BLaER1 treated with 17β-estradiol and CSF1 and Interleukin-3, amounts not matched to agents 10 nM and 100 nM (cell line): ENCODE results near the gene VPS26B.

ENCODE experiments used
- H3K27ac ChIP-seq, 11 experiments: shearing (Covaris generic); formaldehyde crosslinking; 2 replicates each; pipeline ENCODE4 v1.8.1; 2022
- H3K27me3 ChIP-seq, 11 experiments: shearing (Covaris generic); formaldehyde crosslinking; 2 replicates each; pipeline ENCODE4 v1.8.1; 2022
- H3K36me3 ChIP-seq, 11 experiments: shearing (Covaris generic); formaldehyde crosslinking; 2 replicates each; pipeline ENCODE4 v1.8.1; 2022
- H3K4me1 ChIP-seq, 10 experiments: shearing (Covaris generic); formaldehyde crosslinking; 2 replicates each; pipeline ENCODE4 v1.8.1; 2022
- H3K4me2 ChIP-seq, 11 experiments: shearing (Covaris generic); formaldehyde crosslinking; 2 replicates each; pipeline ENCODE4 v1.8.1; 2022
- H3K4me3 ChIP-seq, 10 experiments: shearing (Covaris generic); formaldehyde crosslinking; 2 replicates each; pipeline ENCODE4 v1.8.1; 2022
- H3K9ac ChIP-seq, 11 experiments: shearing (Covaris generic); formaldehyde crosslinking; 2 replicates each; pipeline ENCODE4 v1.8.1; 2022
- H3K9me3 ChIP-seq, 11 experiments: shearing (Covaris generic); formaldehyde crosslinking; replicated peaks in 1 of 11; 2 replicates each; pipeline ENCODE4 v1.8.1; 2022
- H4K20me1 ChIP-seq, 11 experiments: shearing (Covaris generic); formaldehyde crosslinking; 2 replicates each; pipeline ENCODE4 v1.8.1; 2022
- Cebpa-rat ChIP-seq, 11 experiments: shearing (Covaris generic); IDR thresholded peaks; 2 replicates each; pipeline ENCODE4 v1.8.1; 2022

Gene VPS26B

DNA sequence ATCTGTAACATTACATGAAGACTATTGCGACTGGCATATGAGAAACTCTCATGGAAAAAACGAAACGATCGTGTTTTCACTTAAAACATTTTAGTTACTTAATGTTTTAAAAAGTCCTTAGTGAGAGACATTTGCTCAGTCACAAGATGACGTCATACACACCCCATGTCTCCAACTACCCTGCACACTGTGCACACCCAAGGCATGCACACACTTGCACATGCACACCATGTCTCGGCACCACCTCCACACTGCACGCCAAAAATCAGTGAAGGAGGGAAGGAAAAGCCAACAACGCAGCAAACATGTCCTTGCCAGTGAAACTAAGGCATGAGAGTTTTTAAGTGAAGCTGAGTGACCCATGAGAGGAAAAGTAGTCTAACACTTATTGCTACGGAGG, 18.7 kb upstream of the VPS26B start:
- H3K4me1 ChIP-seq, result no peaks in the 10 kb centered on the region
- no peak overlapping the region for H3K27ac ChIP-seq
- no peaks in the 10 kb centered on the region for H3K27me3 ChIP-seq
- H4K20me1 ChIP-seq, result peaks cover 0 to 30% (median 4%) of the 10 kb centered on the region in 11 experiments; a peak in 9 of 22 replicates
- TF ChIP-seq Cebpa-rat (IDR thresholded peaks at IDR 0.05), result no peak
- no peaks in the 10 kb centered on the region for H3K9me3 ChIP-seq
- no peak overlapping the region for H3K4me3 ChIP-seq
- no peak overlapping the region for H3K9ac ChIP-seq
- H3K36me3 ChIP-seq, result peaks cover 91 to 98% (median 96%) of the 10 kb centered on the region in 11 experiments
- H3K4me2 ChIP-seq, result no peak overlapping the region

- TF ChIP-seq Cebpa-rat (IDR thresholded peaks at IDR 0.05), result no peak
- no peaks in the 10 kb centered on the region for H3K9me3 ChIP-seq
- no peaks in the 10 kb centered on the region for H3K27me3 ChIP-seq
- H3K36me3 ChIP-seq, result peaks cover 88 to 98% (median 96%) of the 10 kb centered on the region in 11 experiments
- H3K4me2 ChIP-seq, result no peak overlapping the region
- H3K27ac ChIP-seq, result no peak overlapping the region
- H3K4me1 ChIP-seq, result peaks cover 0 to under 1% (median 0%) of the 10 kb centered on the region in 10 experiments; a peak in 4 of 20 replicates
- peaks cover 0 to 35% (median 9%) of the 10 kb centered on the region in 11 experiments; a peak in 9 of 22 replicates for H4K20me1 ChIP-seq
- no peak overlapping the region for H3K4me3 ChIP-seq
- H3K9ac ChIP-seq, result no peak overlapping the region
These were observed 18.3 kb upstream of the VPS26B start for GRCh38 chr11:134206185-134206584.

GRCh38 chr11:134207538-134208239, 16.8 kb upstream of the VPS26B start:
- no peak for TF ChIP-seq Cebpa-rat (IDR thresholded peaks at IDR 0.05)
- Histone ChIP-seq H3K4me2 (no peak overlapping the region), H3K9me3 (no peaks in the 10 kb centered on the region), H3K27ac (no peak overlapping the region), H3K4me3 (no peak overlapping the region), H4K20me1 (peaks cover 0 to 44% (median 16%) of the 10 kb centered on the region in 11 experiments; a peak in 10 of 22 replicates), H3K36me3 (peaks cover 77 to 97% (median 90%) of the 10 kb centered on the region in 11 experiments), H3K27me3 (no peaks in the 10 kb centered on the region), H3K9ac (no peak overlapping the region), H3K4me1 (peaks cover 0 to 9% (median 6%) of the 10 kb centered on the region in 10 experiments; a peak in 13 of 20 replicates)

DNA sequence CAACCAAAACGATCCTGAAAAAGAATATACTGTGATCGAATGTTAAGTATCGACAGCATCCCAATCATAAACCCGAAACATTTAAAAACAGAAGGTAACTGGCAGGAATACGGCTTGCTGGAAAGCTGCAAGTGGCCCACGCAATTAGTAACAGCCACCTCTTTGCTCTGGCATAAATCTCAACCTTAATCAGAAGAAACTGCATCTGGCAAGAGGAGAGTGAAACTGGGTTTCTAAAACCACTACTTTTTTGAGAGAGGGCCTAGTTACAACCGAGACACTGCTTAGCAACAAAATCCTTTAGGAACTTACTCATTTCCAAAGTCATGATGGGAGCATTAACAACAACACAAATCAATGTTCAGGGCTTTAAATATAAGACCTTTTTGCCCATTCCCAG, 8.6 kb upstream of the VPS26B start:
- Histone ChIP-seq H4K20me1 (peaks cover 0 to 74% (median 56%) of the 10 kb centered on the region in 11 experiments; a peak in 16 of 22 replicates), H3K4me3 (no peak overlapping the region), H3K36me3 (peaks cover 54 to 100% (median 81%) of the 10 kb centered on the region in 11 experiments), H3K4me1 (peaks cover 0 to 9% (median 6%) of the 10 kb centered on the region in 10 experiments; a peak in 13 of 20 replicates), H3K27me3 (no peaks in the 10 kb centered on the region), H3K9ac (peak overlapping the region in 1 of 11 experiments; percentile 32; a peak in 1 of 22 replicates), H3K27ac (no peak overlapping the region), H3K4me2 (no peak overlapping the region), H3K9me3 (no peaks in the 10 kb centered on the region)
- no peak for TF ChIP-seq Cebpa-rat (IDR thresholded peaks at IDR 0.05)

GRCh38 chr11:134216816-134217215, 7.7 kb upstream of the VPS26B start:
- Histone ChIP-seq H3K27ac (no peak overlapping the region), H3K27me3 (no peaks in the 10 kb centered on the region), H4K20me1 (peaks cover 0 to 83% (median 54%) of the 10 kb centered on the region in 11 experiments; a peak in 16 of 22 replicates), H3K9me3 (no peaks in the 10 kb centered on the region), H3K9ac (no peak overlapping the region), H3K36me3 (peaks cover 53 to 94% (median 79%) of the 10 kb centered on the region in 11 experiments), H3K4me2 (no peak overlapping the region), H3K4me3 (no peak overlapping the region), H3K4me1 (peaks cover 2 to 12% (median 6%) of the 10 kb centered on the region in 10 experiments; a peak in 18 of 20 replicates)
- TF ChIP-seq Cebpa-rat (IDR thresholded peaks at IDR 0.05), result no peak

DNA sequence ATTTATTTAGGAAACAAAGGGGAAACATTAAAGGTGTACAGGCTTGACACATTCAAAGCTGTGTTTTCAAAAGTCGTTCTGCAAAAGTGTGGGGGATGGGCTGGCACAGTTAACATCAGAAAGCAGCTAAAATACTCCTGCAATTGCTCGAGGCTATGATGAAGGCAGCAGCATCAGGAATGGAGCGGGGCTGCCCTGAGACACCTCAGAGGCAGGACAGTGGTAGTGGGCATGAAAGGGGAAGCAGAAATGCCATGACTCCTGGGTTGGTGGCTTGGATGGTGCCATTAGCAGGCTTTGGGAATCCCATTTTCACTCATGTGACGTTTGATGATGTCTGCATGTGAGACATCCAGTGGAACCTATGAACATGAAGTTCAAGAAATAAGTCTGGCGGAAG, 1.4 kb upstream of the VPS26B start:
- H3K9ac ChIP-seq, result peak overlapping the region; percentile 80 to 92 (median 85); a peak in 21 of 22 replicates
- peaks cover 39 to 54% (median 51%) of the 10 kb centered on the region in 10 experiments for H3K4me1 ChIP-seq
- no peaks in the 10 kb centered on the region for H3K9me3 ChIP-seq
- peak overlapping the region in 9 of 11 experiments; percentile 78 to 94 (median 88); a peak in 17 of 22 replicates for H3K27ac ChIP-seq
- peaks cover 23 to 31% (median 29%) of the 10 kb centered on the region in 11 experiments for H3K27me3 ChIP-seq
- H4K20me1 ChIP-seq, result peaks cover 27 to 72% (median 57%) of the 10 kb centered on the region in 11 experiments; a peak in 21 of 22 replicates
- H3K36me3 ChIP-seq, result peaks cover 18 to 37% (median 29%) of the 10 kb centered on the region in 11 experiments
- no peak for TF ChIP-seq Cebpa-rat (IDR thresholded peaks at IDR 0.05)
- H3K4me2 ChIP-seq, result peak overlapping the region; percentile 91 to 99 (median 97)
- peak overlapping the region; percentile 76 to 91 (median 86) for H3K4me3 ChIP-seq

DNA sequence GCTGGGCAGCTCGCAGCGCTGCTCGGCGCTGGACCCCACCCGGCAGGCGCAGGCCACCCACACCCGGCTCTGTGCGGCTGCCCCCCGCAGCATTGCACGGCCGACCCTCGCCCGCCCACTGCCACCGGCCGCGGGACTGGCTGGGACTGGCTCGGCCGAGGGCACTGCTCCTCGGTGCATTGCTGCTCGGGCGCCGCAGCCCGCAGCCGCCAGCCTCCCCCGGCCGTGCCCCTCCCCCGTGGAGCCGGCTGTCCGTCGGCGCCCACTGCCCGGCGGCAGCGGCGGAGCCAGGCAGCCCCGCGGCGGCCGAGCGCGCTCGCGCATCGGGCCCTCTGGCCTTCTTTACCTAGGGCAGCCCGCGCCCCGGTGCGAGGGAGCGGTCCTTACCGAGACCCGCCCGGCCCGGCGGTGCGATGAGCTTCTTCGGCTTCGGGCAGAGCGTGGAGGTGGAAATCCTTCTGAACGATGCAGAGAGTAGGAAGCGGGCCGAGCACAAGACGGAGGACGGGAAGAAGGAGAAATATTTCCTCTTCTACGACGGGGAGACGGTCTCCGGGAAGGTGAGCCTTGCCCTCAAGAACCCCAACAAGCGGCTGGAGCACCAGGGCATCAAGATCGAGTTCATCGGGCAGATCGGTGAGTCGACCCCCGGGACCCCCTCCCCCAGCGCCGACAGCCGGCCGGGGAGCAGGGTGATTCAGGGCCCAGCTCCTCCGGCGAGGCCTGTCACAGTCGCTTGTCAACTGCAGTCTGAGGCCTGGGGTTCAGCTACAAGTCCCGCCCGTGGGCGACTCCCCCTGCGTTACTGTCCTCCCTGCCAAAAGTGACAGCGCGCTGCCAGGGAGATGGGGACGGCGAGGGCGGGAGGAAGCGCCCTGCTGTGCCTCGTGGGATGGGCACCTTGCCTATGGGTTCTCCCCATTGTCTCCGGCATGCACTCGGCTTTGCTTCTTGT, 516 bp downstream of the VPS26B start:
- Histone ChIP-seq H3K36me3 (peaks cover 0 to 18% (median 11%) of the 10 kb centered on the region in 11 experiments; a peak in 20 of 22 replicates), H3K4me1 (peaks cover 57 to 73% (median 69%) of the 10 kb centered on the region in 10 experiments), H3K4me2 (peak overlapping the region; percentile 91 to 99 (median 97)), H3K9ac (peak overlapping the region; percentile 80 to 92 (median 84)), H3K27me3 (peaks cover 23 to 37% (median 29%) of the 10 kb centered on the region in 11 experiments), H3K4me3 (peak overlapping the region; percentile 76 to 91 (median 86)), H3K27ac (peak overlapping the region; percentile 30 to 94 (median 87); a peak in 21 of 22 replicates), H4K20me1 (peaks cover 45 to 79% (median 65%) of the 10 kb centered on the region in 11 experiments; a peak in 21 of 22 replicates), H3K9me3 (no peaks in the 10 kb centered on the region)
- TF ChIP-seq Cebpa-rat (IDR thresholded peaks at IDR 0.05), result no peak

DNA sequence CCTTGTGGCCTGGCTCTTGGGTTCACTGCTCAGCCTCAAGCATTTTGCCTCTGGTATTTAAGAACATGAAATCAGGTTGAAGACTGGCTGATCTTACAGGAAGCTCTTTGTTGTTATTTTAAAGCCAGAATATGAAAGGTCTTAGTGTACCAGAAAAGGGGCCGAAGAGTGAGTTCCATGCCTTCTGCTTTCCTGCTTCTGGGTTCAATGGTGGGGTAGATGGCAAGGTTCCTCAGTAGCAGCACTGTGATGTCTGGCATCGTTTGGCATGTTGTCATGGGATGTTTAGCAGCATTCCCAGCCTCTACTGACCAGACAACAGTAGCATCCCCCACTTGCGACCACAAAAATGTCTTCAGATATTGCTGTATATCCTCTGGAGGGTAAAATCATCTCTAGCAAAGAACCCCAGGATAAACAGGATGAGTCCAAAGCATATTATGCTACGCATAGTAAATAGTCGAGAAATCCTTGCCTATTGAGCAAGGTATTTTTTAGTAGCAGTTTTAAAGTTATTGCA, 2.4 kb downstream of the VPS26B start:
- H3K4me3 ChIP-seq, result peak overlapping the region; percentile 76 to 91 (median 86); a peak in 18 of 20 replicates

More for the DNA sequence above, 2.4 kb downstream of the VPS26B start:
- no peak overlapping the region for H3K27ac ChIP-seq
- H3K9me3 ChIP-seq, result no peaks in the 10 kb centered on the region
- H3K9ac ChIP-seq, result peak overlapping the region in 6 of 11 experiments; percentile 14 to 89 (median 84); a peak in 4 of 22 replicates
- H3K4me1 ChIP-seq, result peaks cover 75 to 85% (median 82%) of the 10 kb centered on the region in 10 experiments
- H3K27me3 ChIP-seq, result peaks cover 23 to 37% (median 29%) of the 10 kb centered on the region in 11 experiments
- H3K36me3 ChIP-seq, result peaks cover 0 to 6% (median 0%) of the 10 kb centered on the region in 11 experiments; a peak in 4 of 22 replicates
- peaks cover 61 to 85% (median 75%) of the 10 kb centered on the region in 11 experiments; a peak in 21 of 22 replicates for H4K20me1 ChIP-seq
- no peak for TF ChIP-seq Cebpa-rat (IDR thresholded peaks at IDR 0.05)
- peak overlapping the region; percentile 91 to 99 (median 97) for H3K4me2 ChIP-seq
